Amygdala (tissue), 56 donors: ENCODE measurements around the gene TVP23A.
"Not testable (repeated sequence)": the region's sequence is repeated elsewhere in the genome, so short reads cannot be mapped to it uniquely, and the experiment has no call there.

Source experiments
- DNase-seq, 56 donors: peaks; one replicate each; lab custom pipeline; 2025; lab: John Stamatoyannopoulos, UW

Gene TVP23A

GRCh38 chr16:10753670-10754069, 64.9 kb downstream of the TVP23A start:
- DNase-seq = no peak

GRCh38 chr16:10752843-10753523, 65.6 kb downstream of the TVP23A start:
- peak in 31 of 56 donors; percentile 9 to 77 (median 29) for DNase-seq

- DNase-seq = peak in 4 of 56 donors; percentile 6 to 18 (median 15)
Observed at GRCh38 chr16:10751291-10751697, 67.3 kb downstream of the TVP23A start.

GRCh38 chr16:10750793-10751192, 67.8 kb downstream of the TVP23A start:
- DNase-seq = no peak

GRCh38 chr16:10745841-10746240, 72.8 kb downstream of the TVP23A start:
- DNase-seq = no peak

- DNase-seq = peak in 1 of 56 donors; percentile 42
Observed at GRCh38 chr16:10744370-10745030, 74.1 kb downstream of the TVP23A start.

GRCh38 chr16:10743610-10744369, 74.8 kb downstream of the TVP23A start, which contains the start of gene NUBP1:
Gene NUBP1 (plus strand): TSS chr16:10743842. CDS start chr16:10743864, 22 bp downstream.
- DNase-seq = peak; percentile 86 to 100 (median 99)

- DNase-seq = no peak
Observed at GRCh38 chr16:10743227-10743609, 75.4 kb downstream of the TVP23A start.

- DNase-seq = no peak
Observed at GRCh38 chr16:10741844-10742243, 76.8 kb downstream of the TVP23A start.

GRCh38 chr16:10741249-10741648, 77.3 kb downstream of the TVP23A start:
- DNase-seq = not testable (repeated sequence)

- no peak for DNase-seq
Observed at GRCh38 chr16:10740845-10741208, 77.8 kb downstream of the TVP23A start.

GRCh38 chr16:10740000-10740844, 78.4 kb downstream of the TVP23A start:
- DNase-seq = no peak

GRCh38 chr16:10738231-10739077, 80.1 kb downstream of the TVP23A start:
- peak in 39 of 56 donors; percentile 16 to 83 (median 49) for DNase-seq

GRCh38 chr16:10737068-10737625, 81.4 kb downstream of the TVP23A start:
- DNase-seq = peak in 30 of 56 donors; percentile 12 to 80 (median 31)

- no peak for DNase-seq
Observed at GRCh38 chr16:10731790-10732189, 86.8 kb downstream of the TVP23A start.

- DNase-seq = peak in 2 of 56 donors; percentile 7 to 14
Observed at GRCh38 chr16:10729104-10730048, 89.2 kb downstream of the TVP23A start.

GRCh38 chr16:10728003-10728887, 90.3 kb downstream of the TVP23A start:
- DNase-seq = no peak
